Panc1 (cell line): Measurements from ENCODE around the gene SRC. TPM values are rescaled to one million over a fixed set of nuclear protein-coding genes. Genes with fewer than 3 reads are reported as not detected.

ENCODE experiments used
- ATAC-seq: fragments of 200-7000 bp; cut with Tn5 transposase; 2 replicates; pipeline ENCODE4 v1.9.1; 2020; ENCODE audit warnings: mild to moderate bottlenecking, moderate library complexity
- BruUV-seq: library from RNA; stranded (reverse); fragments of 400-500 nt; replicated peaks from 2 replicates; lab custom pipeline; 2021; lab: Mats Ljungman, UMichigan
- CTCF ChIA-PET: fragments of 300-600 bp; sonication (Branson Sonifier 250); formaldehyde crosslinking; loops from one replicate; lab custom pipeline; 2022; ENCODE audit warnings: antibody characterized with exemption; lab: Charles Lee
- POLR2A ChIA-PET: fragments of 300-600 bp; sonication (Branson Sonifier 250); formaldehyde crosslinking; loops from one replicate; lab custom pipeline; 2022; ENCODE audit warnings: antibody characterized with exemption; lab: Charles Lee
- DNase-seq: peaks from one replicate; pipeline ENCODE4 v3.0.0-alpha.2; 2010; ENCODE audit warnings: low read depth, low spot score
- H3K27ac ChIP-seq: 2 replicates; pipeline ENCODE4 v1.5.1; 2011; ENCODE audit warnings: mild to moderate bottlenecking, low read length, inconsistent platforms
- H3K27me3 ChIP-seq: fragments of 200-500 bp; sonication (Bioruptor generic); 2 replicates; pipeline ENCODE4 v1.6.0; 2014; ENCODE audit warnings: low read length, inconsistent platforms; ENCODE audit not compliant: control insufficient read depth, insufficient read depth
- H3K36me3 ChIP-seq: fragments of 200-500 bp; sonication (Bioruptor generic); 2 replicates; pipeline ENCODE4 v1.5.1; 2014; ENCODE audit warnings: inconsistent platforms, mild to moderate bottlenecking, low read length, moderate library complexity; ENCODE audit not compliant: control insufficient read depth, insufficient read depth
- H3K4me1 ChIP-seq: 2 replicates; pipeline ENCODE4 v1.5.1; 2011; ENCODE audit warnings: inconsistent platforms, mild to moderate bottlenecking, low read length, moderate library complexity; ENCODE audit not compliant: control insufficient read depth, insufficient read depth
- H3K4me3 ChIP-seq, 2 experiments: 2 replicates each; pipeline ENCODE4 v1.5.1; 2011 to 2012; ENCODE audit warnings: low read depth in 2 of 2, low read length in 2 of 2, mild to moderate bottlenecking in 2 of 2, inconsistent platforms in 1 of 2, moderate library complexity in 1 of 2
- H3K9me3 ChIP-seq: fragments of 200-500 bp; sonication (Bioruptor generic); 2 replicates; pipeline ENCODE4 v1.5.1; 2014; ENCODE audit warnings: low read depth, mild to moderate bottlenecking, inconsistent platforms, low read length, moderate library complexity; ENCODE audit not compliant: control insufficient read depth, insufficient read depth
- POLR2AphosphoS5 ChIP-seq: IDR thresholded peaks from 2 replicates; pipeline ENCODE4 v1.6.1; 2012; ENCODE audit warnings: mild to moderate bottlenecking, low read depth, low read length, moderate library complexity
- SIN3A ChIP-seq: IDR thresholded peaks from 2 replicates; pipeline ENCODE4 v1.6.1; 2012; ENCODE audit warnings: low read depth, mild to moderate bottlenecking, low read length, moderate library complexity, borderline replicate concordance; ENCODE audit not compliant: insufficient read depth
- TCF7L2 ChIP-seq: IDR thresholded peaks from 2 replicates; pipeline ENCODE4 v1.6.1; 2011; ENCODE audit warnings: mild to moderate bottlenecking, low read depth, low read length, inconsistent platforms
- in situ Hi-C: cut with HindIII; loops from 2 replicates; pipeline ENCODE4 v1.10.0; 2016; ENCODE audit warnings: low sequenced_read_pairs, low pct_unique_long_range_greater_than_20kb
- intact Hi-C: fragments of 100-400 bp; cut with micrococcal nuclease; formaldehyde crosslinking; loops from one replicate; pipeline ENCODE4 v1.10.0; 2022; ENCODE audit not compliant: unreplicated experiment
- total RNA-seq: library from RNA; stranded (reverse); gene quantifications from one replicate; pipeline ENCODE4 v1.2.1, GENCODE V29; 2021; ENCODE audit not compliant: unreplicated experiment
- TF ChIP-seq, protein P1 (sequence below), 2 experiments: IDR thresholded peaks; 2 replicates each; pipeline ENCODE4 v1.6.1; 2011 to 2012; ENCODE audit warnings: low read depth in 2 of 2, control low read depth in 1 of 2, low read length in 1 of 2, mild to moderate bottlenecking in 1 of 2, moderate library complexity in 1 of 2; ENCODE audit not compliant: insufficient read depth in 1 of 2
- TF ChIP-seq, protein P2 (sequence below): fragments of 450-650 bp; IDR thresholded peaks from 2 replicates; pipeline ENCODE4 v1.5.1; 2017; ENCODE audit warnings: mild to moderate bottlenecking

The SRC gene
- total RNA-seq, 1 experiment from 2014 or later, result 24.9 TPM

DNA sequence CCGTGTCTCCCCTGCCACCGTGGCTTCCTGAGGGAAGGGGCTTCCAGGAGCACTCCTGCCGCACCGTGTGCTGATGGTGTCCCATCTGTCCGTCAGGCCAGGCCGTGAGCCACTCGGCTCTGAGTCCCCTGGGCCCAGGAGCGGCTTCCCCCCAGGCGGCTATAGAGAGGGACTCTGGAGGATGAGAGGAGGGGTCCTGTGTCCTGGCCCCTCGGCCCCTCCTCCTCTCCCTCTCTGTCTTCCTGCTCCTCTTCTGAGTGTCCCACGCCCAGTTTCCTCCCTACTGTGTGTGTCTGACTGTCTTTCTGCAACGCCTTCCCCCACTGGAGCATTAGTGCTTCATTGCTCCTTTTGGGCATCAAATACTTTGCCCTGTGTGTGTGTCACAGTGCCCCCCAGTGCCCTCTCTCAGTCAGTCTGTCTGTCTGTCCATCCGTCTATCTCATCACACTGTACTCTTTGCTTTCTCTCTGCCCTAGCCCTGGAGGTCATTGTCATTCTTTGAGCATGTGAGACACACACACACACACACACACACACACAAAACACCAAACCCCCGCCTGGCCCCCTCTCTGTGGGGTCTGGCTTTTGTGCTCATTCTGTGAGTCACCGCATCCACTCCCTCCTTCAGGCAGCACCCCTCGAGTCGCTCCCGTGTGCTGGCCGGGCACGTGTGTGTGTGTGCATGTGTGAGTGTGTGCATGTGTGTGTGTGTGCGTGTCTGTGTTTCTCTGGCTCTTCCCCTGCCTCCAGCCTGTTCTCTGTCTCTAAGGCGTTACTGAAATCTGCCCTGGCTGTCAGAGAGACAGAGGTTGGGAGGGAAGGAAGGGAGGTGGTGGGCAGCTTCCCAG lies 71.9 kb downstream of the SRC start:
- TF ChIP-seq SIN3A (no peak), POLR2AphosphoS5 (no peak), TCF7L2 (no peak)
- TF ChIP-seq, protein P1, sequence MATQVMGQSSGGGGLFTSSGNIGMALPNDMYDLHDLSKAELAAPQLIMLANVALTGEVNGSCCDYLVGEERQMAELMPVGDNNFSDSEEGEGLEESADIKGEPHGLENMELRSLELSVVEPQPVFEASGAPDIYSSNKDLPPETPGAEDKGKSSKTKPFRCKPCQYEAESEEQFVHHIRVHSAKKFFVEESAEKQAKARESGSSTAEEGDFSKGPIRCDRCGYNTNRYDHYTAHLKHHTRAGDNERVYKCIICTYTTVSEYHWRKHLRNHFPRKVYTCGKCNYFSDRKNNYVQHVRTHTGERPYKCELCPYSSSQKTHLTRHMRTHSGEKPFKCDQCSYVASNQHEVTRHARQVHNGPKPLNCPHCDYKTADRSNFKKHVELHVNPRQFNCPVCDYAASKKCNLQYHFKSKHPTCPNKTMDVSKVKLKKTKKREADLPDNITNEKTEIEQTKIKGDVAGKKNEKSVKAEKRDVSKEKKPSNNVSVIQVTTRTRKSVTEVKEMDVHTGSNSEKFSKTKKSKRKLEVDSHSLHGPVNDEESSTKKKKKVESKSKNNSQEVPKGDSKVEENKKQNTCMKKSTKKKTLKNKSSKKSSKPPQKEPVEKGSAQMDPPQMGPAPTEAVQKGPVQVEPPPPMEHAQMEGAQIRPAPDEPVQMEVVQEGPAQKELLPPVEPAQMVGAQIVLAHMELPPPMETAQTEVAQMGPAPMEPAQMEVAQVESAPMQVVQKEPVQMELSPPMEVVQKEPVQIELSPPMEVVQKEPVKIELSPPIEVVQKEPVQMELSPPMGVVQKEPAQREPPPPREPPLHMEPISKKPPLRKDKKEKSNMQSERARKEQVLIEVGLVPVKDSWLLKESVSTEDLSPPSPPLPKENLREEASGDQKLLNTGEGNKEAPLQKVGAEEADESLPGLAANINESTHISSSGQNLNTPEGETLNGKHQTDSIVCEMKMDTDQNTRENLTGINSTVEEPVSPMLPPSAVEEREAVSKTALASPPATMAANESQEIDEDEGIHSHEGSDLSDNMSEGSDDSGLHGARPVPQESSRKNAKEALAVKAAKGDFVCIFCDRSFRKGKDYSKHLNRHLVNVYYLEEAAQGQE (IDR thresholded peaks at IDR 0.05; ENCODE audit: insufficient read depth in 1 of 2, low read depth in 2 of 2, low read length in 1 of 2), result no peak
- TF ChIP-seq, protein P2, sequence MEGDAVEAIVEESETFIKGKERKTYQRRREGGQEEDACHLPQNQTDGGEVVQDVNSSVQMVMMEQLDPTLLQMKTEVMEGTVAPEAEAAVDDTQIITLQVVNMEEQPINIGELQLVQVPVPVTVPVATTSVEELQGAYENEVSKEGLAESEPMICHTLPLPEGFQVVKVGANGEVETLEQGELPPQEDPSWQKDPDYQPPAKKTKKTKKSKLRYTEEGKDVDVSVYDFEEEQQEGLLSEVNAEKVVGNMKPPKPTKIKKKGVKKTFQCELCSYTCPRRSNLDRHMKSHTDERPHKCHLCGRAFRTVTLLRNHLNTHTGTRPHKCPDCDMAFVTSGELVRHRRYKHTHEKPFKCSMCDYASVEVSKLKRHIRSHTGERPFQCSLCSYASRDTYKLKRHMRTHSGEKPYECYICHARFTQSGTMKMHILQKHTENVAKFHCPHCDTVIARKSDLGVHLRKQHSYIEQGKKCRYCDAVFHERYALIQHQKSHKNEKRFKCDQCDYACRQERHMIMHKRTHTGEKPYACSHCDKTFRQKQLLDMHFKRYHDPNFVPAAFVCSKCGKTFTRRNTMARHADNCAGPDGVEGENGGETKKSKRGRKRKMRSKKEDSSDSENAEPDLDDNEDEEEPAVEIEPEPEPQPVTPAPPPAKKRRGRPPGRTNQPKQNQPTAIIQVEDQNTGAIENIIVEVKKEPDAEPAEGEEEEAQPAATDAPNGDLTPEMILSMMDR, result no peak; the same call in 1 of the 2 replicates
- CTCF ChIA-PET, result no interaction called here
- intact Hi-C loops (no loop called here), in situ Hi-C loops (no loop called here)
- no peak overlapping the region for H3K4me3 ChIP-seq
- H3K27ac ChIP-seq, result no peak overlapping the region
- H3K9me3 ChIP-seq, result no peaks in the 10 kb centered on the region
- no peaks in the 10 kb centered on the region for H3K4me1 ChIP-seq
- ATAC-seq, result no peak
- H3K36me3 ChIP-seq, result no peaks in the 10 kb centered on the region
- H3K27me3 ChIP-seq, result peaks cover 9% of the 10 kb centered on the region
- POLR2A ChIA-PET, result no interaction called here
- no peak for DNase-seq
- no TSS peak for BruUV-seq

GRCh38 chr20:37418591-37419109 lies 72.7 kb downstream of the SRC start:
- H3K4me1 ChIP-seq, result no peaks in the 10 kb centered on the region
- H3K4me3 ChIP-seq, result no peak overlapping the region
- CTCF ChIA-PET, result no interaction called here
- no peak for DNase-seq
- H3K36me3 ChIP-seq, result no peaks in the 10 kb centered on the region
- TF ChIP-seq TCF7L2 (no peak), POLR2AphosphoS5 (no peak), SIN3A (no peak)
- TF ChIP-seq, protein P1 (IDR thresholded peaks at IDR 0.05; ENCODE audit: insufficient read depth in 1 of 2, low read depth in 2 of 2, low read length in 1 of 2), result no peak
- TF ChIP-seq, protein P2, result no peak
- peaks cover 11% of the 10 kb centered on the region for H3K27me3 ChIP-seq
- ATAC-seq, result no peak
- no peaks in the 10 kb centered on the region for H3K9me3 ChIP-seq
- in situ Hi-C loops, result no loop called here
- no TSS peak for BruUV-seq
- H3K27ac ChIP-seq, result no peak overlapping the region
- POLR2A ChIA-PET, result no interaction called here
- intact Hi-C loops, result no loop called here
